Psoas muscle (tissue), 8 donors: ENCODE results near the gene IGSF1. TPM values are rescaled to one million over a fixed set of nuclear protein-coding genes. Genes with fewer than 3 reads are reported as not detected.

Experiments used
- ATAC-seq, 4 donors: fragments of 200-7000 bp; cut with Tn5 transposase; one replicate each; pipeline ENCODE4 v1.9.1; 2020; ENCODE audit warnings: moderate library complexity in 3 of 4, mild to moderate bottlenecking in 2 of 4
- DNase-seq, 2 donors: peaks; one replicate each; pipeline ENCODE4 v3.0.0-alpha.2; 2020
- H3K27ac ChIP-seq: fragments of 200-600 bp; one replicate; pipeline ENCODE4 v1.8.0; 2022
- H3K27me3 ChIP-seq, 3 donors: fragments of 200-600 bp in 1 of 3; one replicate each; pipeline versions ENCODE4 v1.6.1 to v1.8.0; 2013 to 2022; ENCODE audit warnings: low read length in 2 of 3, mild to moderate bottlenecking in 2 of 3, moderate library complexity in 1 of 3; ENCODE audit not compliant: insufficient read depth in 3 of 3
- H3K36me3 ChIP-seq, 2 donors: fragments of 200-600 bp in 1 of 2; one replicate each; pipeline versions ENCODE4 v1.6.1 to v1.8.0; 2013 to 2022; ENCODE audit warnings: low read depth in 1 of 2, mild to moderate bottlenecking in 1 of 2, moderate library complexity in 1 of 2; ENCODE audit not compliant: insufficient read depth in 1 of 2
- H3K4me1 ChIP-seq: fragments of 200-600 bp; one replicate; pipeline ENCODE4 v1.8.0; 2022
- H3K4me3 ChIP-seq: fragments of 200-600 bp; one replicate; pipeline ENCODE4 v1.8.0; 2022; ENCODE audit warnings: mild to moderate bottlenecking
- H3K9me3 ChIP-seq: fragments of 200-600 bp; one replicate; pipeline ENCODE4 v1.8.0; 2022
- WGBS, 3 donors: extraction: QIAGEN DNeasy Blood & Tissue Kit; methylation state at CpG; one replicate each; pipeline versions ENCODE4 v1.1.6 to v1.1.7; 2013; 5-methylcytosine and 5-hydroxymethylcytosine counted together
- intact Hi-C, 2 donors: fragments of 100-400 bp; cut with DNase I; formaldehyde crosslinking; loops; one replicate each; pipeline versions ENCODE4 v1.11.0 to v1.14.2; 2022
- long read RNA-seq, 2 donors: library from polyadenylated mRNA; unstranded; transcript quantifications; one replicate each; pipeline ENCODE4 v2.0.0, GENCODE V29; 2021
- polyA plus RNA-seq, 3 donors: library from polyadenylated mRNA; stranded (reverse); fragments of 200-250 nt; gene quantifications; one replicate each; pipeline ENCODE4 v1.2.3, GENCODE V29; 2013
- total RNA-seq, 4 donors: library from RNA; stranded (reverse); fragmentation: NEBNext Ultra II Directional in 2 of 4; extraction: Animal tissue kit (Norgen Biotek cat#: 25700) in 2 of 4; gene quantifications; one replicate each; pipeline versions ENCODE4 v1.2.1 to v1.2.4, GENCODE V29; 2021 to 2023
- TF ChIP-seq, protein P1 (sequence below): fragments of 200-600 bp; IDR thresholded peaks from one replicate; pipeline ENCODE4 v1.8.0; 2022; ENCODE audit warnings: antibody characterized with exemption
- donor health status: healthy with polysubstance abuse.
- donor health status: DM: no; HTN: no; CAD: no; lungs with moderate emphysema.
- donor health status: Bipolar disorder and iron deficiency.
- donor health status: healthy.
- donor health status: DM: yes; HTN: yes; CAD: no.
- donor health status: DM: no; HTN: no; CAD: no.
- donor health status: DM: no; HTN: no; CAD: no.
- donor health status: DM: yes; HTN: yes; CAD: no.

The IGSF1 gene
- under 1 TPM; 0.06 to 0.54 (median 0.20) TPM for total RNA-seq
- polyA plus RNA-seq = under 1 TPM; 0.03 to 0.06 (median 0.04) TPM
- long read RNA-seq, donor 1 = 0 reads
- long read RNA-seq, donor 2 = 0 reads

GRCh38 chrX:131288738-131289511 is at the start of gene IGSF1:
Gene IGSF1, minus strand, starts transcription at chrX:131289306. Its CDS starts 2,632 bp downstream, at chrX:131286674.
- DNase-seq (peak in 1 of 2 donors; percentile 26), ATAC-seq (peak in 2 of 4 donors; percentile 31 to 48)
- intact Hi-C loops = no loop called here
- Histone ChIP-seq H3K27ac (no peak within 1 kb of the TSS), H3K36me3 (no peaks in the 10 kb centered on the region), H3K4me3 (peak within 1 kb of the TSS; percentile 42), H3K27me3 (peaks cover 0 to 18% (median 0%) of the 10 kb centered on the region in 3 donors), H3K4me1 (no peaks in the 10 kb centered on the region), H3K9me3 (no peaks in the 10 kb centered on the region)
- 3 to 18% (median 4%) methylated on average over 19 to 32 of the region's 32 CpGs for WGBS, 3 donors
- TF ChIP-seq, protein P1, sequence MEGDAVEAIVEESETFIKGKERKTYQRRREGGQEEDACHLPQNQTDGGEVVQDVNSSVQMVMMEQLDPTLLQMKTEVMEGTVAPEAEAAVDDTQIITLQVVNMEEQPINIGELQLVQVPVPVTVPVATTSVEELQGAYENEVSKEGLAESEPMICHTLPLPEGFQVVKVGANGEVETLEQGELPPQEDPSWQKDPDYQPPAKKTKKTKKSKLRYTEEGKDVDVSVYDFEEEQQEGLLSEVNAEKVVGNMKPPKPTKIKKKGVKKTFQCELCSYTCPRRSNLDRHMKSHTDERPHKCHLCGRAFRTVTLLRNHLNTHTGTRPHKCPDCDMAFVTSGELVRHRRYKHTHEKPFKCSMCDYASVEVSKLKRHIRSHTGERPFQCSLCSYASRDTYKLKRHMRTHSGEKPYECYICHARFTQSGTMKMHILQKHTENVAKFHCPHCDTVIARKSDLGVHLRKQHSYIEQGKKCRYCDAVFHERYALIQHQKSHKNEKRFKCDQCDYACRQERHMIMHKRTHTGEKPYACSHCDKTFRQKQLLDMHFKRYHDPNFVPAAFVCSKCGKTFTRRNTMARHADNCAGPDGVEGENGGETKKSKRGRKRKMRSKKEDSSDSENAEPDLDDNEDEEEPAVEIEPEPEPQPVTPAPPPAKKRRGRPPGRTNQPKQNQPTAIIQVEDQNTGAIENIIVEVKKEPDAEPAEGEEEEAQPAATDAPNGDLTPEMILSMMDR = no peak

- TF ChIP-seq, protein P1 = no peak
- no peak overlapping the region for H3K4me3 ChIP-seq
- H3K27ac ChIP-seq = no peak overlapping the region
- ATAC-seq (no peak), DNase-seq (no peak)
- 81 to 95% (median 92%) methylated on average over 3 of the region's 3 CpGs for WGBS, 3 donors
- H3K36me3 ChIP-seq = no peaks in the 10 kb centered on the region
- no peaks in the 10 kb centered on the region for H3K27me3 ChIP-seq
- H3K4me1 ChIP-seq = no peaks in the 10 kb centered on the region
- no peaks in the 10 kb centered on the region for H3K9me3 ChIP-seq
- intact Hi-C loops = no loop called here
These were observed 43.2 kb upstream of the IGSF1 start for GRCh38 chrX:131332331-131332730.

- 45 to 64% (median 56%) methylated on average over 6 of the region's 6 CpGs for WGBS, 3 donors
- ATAC-seq = no peak
- TF ChIP-seq, protein P1 = no peak
- no peaks in the 10 kb centered on the region for H3K4me1 ChIP-seq
- H3K9me3 ChIP-seq = no peaks in the 10 kb centered on the region
- no peak for DNase-seq
- no peaks in the 10 kb centered on the region for H3K27me3 ChIP-seq
- no peak overlapping the region for H3K4me3 ChIP-seq
- no peaks in the 10 kb centered on the region for H3K36me3 ChIP-seq
- intact Hi-C loops = no loop called here
- no peak overlapping the region for H3K27ac ChIP-seq
These were observed 42.0 kb upstream of the IGSF1 start for GRCh38 chrX:131331152-131331551.

DNA sequence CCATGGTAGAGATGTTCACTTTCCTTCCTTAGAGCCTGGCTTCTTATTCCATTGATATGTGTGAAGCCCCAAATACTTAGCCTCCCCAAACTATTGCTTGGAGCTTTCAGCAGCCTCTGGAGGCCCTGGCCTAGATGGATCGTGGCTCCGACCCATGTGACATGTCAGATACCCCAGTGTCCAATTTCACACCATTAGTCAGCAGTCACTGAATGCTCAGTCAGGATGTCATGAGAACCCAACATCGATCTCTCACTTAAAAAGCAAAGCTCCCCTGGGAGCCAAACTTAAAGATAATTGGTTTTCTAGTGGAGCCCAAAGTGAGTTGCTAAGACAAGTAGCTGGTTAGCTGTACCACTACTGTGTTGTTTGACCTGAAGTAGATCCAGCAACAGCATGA is 41.6 kb upstream of the IGSF1 start:
- DNase-seq (no peak), ATAC-seq (no peak)
- Histone ChIP-seq H3K4me1 (no peaks in the 10 kb centered on the region), H3K27ac (no peak overlapping the region), H3K36me3 (no peaks in the 10 kb centered on the region), H3K9me3 (no peaks in the 10 kb centered on the region), H3K4me3 (no peak overlapping the region), H3K27me3 (no peaks in the 10 kb centered on the region)
- intact Hi-C loops = no loop called here
- TF ChIP-seq, protein P1 = no peak
- 42 to 57% (median 44%) methylated on average over 3 of the region's 3 CpGs for WGBS, 3 donors
